ENCODE measurements around the gene CEND1. TPM values are rescaled to one million over a fixed set of nuclear protein-coding genes. Genes with fewer than 3 reads are reported as not detected.
A peak's percentile ranks its signal among the peaks of the same experiment; 100 is the strongest.

Gene CEND1
- total and polyA plus RNA-seq, 8 donors: 0.23 TPM; not detected in 7

DNA sequence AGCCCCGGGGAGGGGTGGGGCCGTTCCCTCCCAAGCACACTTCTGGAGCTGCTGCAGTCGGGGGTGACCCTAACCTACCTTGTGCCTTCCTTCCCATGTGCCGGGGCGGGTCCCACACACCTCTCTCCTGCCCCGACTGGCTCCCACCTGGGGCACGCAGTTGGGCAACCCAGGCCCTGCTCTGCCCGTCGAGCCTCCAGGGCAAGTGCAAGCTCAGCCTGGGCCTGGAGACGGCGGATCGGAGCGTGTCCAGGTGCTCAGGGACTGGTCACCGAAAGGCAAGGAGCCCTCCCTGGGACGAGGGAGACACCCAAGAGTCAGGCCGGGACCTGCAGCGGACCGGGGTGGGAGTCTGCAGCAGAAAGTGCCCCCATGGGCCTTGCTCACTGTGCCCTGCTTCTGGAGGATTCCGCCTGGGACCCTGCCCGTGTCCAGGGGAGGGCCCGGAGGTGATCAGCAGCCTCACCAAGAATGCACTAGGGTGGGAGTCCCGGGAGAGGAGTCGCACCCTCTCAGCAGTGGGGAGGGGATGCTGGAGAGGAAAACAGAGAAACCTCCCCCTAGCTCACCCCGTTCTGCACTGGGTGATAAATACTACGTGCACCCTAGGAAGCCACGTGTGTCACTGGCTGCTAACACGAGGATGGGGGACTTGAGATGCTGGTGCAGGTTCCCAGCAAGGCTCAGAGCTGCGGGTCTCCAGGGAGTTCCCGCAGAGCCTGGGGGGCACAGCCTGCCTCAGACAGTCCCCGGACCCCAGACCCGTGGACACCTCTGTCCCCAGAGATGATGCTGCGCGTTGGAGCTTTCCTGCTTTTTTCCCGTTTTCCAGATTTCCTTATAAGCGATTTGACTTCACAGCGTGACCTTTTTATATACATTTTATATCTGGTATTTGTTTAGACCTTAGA, 7.4 kb downstream of the CEND1 start:
- Histone ChIP-seq H3K4me1 (peaks cover 24 to 46% (median 40%) of the 10 kb centered on the region in 4 donors), H3K27me3 (peaks cover 0 to 5% (median 0%) of the 10 kb centered on the region in 3 donors), H3K27ac (peak overlapping the region in 3 of 5 donors; percentile 13 to 59 (median 27)), H3K36me3 (peaks cover 0 to 16% (median 0%) of the 10 kb centered on the region in 4 donors), H3K9me3 (no peaks in the 10 kb centered on the region), H3K4me3 (no peak overlapping the region)
- peak in 1 of 2 donors; percentile 7 for DNase-seq
- WGBS, 5 donors: 64 to 75% (median 70%) methylated on average over 21 to 36 of the region's 36 CpGs
- intact Hi-C loops (cut with DNase I; ENCODE audit: low total_unique reads): no loop called here
- TF ChIP-seq EP300 (IDR thresholded peaks at IDR 0.05) (no peak), POLR2AphosphoS5 (IDR thresholded peaks at IDR 0.05) (no peak), POLR2A (IDR thresholded peaks at IDR 0.05) (no peak)
- TF ChIP-seq, protein P1, sequence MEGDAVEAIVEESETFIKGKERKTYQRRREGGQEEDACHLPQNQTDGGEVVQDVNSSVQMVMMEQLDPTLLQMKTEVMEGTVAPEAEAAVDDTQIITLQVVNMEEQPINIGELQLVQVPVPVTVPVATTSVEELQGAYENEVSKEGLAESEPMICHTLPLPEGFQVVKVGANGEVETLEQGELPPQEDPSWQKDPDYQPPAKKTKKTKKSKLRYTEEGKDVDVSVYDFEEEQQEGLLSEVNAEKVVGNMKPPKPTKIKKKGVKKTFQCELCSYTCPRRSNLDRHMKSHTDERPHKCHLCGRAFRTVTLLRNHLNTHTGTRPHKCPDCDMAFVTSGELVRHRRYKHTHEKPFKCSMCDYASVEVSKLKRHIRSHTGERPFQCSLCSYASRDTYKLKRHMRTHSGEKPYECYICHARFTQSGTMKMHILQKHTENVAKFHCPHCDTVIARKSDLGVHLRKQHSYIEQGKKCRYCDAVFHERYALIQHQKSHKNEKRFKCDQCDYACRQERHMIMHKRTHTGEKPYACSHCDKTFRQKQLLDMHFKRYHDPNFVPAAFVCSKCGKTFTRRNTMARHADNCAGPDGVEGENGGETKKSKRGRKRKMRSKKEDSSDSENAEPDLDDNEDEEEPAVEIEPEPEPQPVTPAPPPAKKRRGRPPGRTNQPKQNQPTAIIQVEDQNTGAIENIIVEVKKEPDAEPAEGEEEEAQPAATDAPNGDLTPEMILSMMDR (IDR thresholded peaks at IDR 0.05): no peak

GRCh38 chr11:779955-780532, 9.8 kb downstream of the CEND1 start:
- intact Hi-C loops (cut with DNase I; ENCODE audit: low total_unique reads): no loop called here
- 91 to 98% (median 94%) methylated on average over 5 to 16 of the region's 16 CpGs for WGBS, 5 donors
- H3K27me3 ChIP-seq: no peaks in the 10 kb centered on the region
- H3K4me3 ChIP-seq: no peak overlapping the region
- no peak overlapping the region for H3K27ac ChIP-seq
- H3K4me1 ChIP-seq: peaks cover 41 to 65% (median 59%) of the 10 kb centered on the region in 4 donors
- DNase-seq: no peak
- H3K9me3 ChIP-seq: no peaks in the 10 kb centered on the region
- peaks cover 0 to 19% (median 0%) of the 10 kb centered on the region in 4 donors for H3K36me3 ChIP-seq
- TF ChIP-seq, protein P1 (IDR thresholded peaks at IDR 0.05): no peak
- TF ChIP-seq EP300 (IDR thresholded peaks at IDR 0.05): no peak
- no peak for TF ChIP-seq POLR2AphosphoS5 (IDR thresholded peaks at IDR 0.05)
- no peak for TF ChIP-seq POLR2A (IDR thresholded peaks at IDR 0.05)

DNA sequence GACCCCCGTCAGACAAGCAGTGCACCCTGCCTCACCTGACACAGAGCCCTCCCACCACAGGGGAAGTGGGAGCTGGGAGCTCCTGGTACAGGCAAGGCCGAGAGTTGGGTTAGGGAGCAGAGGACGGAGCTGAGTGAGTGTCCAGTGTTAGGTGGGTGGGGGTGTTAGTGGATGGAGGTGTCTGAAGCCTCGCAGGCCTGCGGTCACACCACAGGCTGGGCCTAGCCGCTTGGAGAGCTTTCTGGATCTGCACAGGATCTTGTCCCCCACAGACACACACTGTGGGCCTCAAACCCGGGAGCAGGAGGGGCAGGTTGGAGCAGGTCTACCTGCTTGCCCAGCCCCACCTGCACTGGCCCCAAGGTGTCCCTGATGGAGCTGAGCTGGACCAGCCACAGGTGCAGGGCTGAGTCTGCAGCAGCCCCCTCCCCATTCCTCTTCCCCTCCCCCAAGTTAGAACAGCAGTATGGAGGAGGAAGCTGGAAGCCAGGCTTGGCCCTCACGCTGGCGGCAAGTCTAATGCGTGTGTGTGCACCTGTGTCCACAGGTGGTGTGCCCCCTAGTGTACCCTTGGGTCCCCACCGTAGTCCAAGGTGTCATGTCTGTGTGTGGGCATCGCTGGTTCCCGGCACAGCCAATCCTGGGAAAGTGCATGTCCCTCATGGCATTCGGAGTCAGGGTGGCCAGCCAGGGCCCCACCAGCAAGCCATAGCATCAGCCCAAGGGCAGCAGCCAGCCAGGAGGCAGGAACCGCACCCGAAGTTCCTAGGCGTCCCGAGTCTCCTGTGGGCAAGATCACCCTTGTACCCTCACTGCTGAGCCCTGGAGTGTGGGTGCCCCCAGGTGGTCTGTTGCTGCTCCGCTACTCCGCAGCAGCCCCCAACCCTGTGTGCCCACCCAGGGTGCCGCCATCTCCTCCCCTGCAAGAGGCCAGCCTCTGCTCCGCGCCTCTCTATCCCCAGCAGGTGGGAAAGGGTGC, 10.6 kb downstream of the CEND1 start:
- no peak overlapping the region for H3K27ac ChIP-seq
- H3K9me3 ChIP-seq: no peaks in the 10 kb centered on the region
- no peak for DNase-seq
- H3K27me3 ChIP-seq: no peaks in the 10 kb centered on the region
- TF ChIP-seq, protein P1 (IDR thresholded peaks at IDR 0.05): no peak
- no peak for TF ChIP-seq POLR2AphosphoS5 (IDR thresholded peaks at IDR 0.05)
- TF ChIP-seq POLR2A (IDR thresholded peaks at IDR 0.05): no peak
- TF ChIP-seq EP300 (IDR thresholded peaks at IDR 0.05): no peak
- intact Hi-C loops (cut with DNase I; ENCODE audit: low total_unique reads): no loop called here
- peaks cover 0 to 27% (median 3%) of the 10 kb centered on the region in 4 donors for H3K36me3 ChIP-seq
- no peak overlapping the region for H3K4me3 ChIP-seq
- WGBS, 5 donors: 87 to 95% (median 93%) methylated on average over 15 to 23 of the region's 23 CpGs
- peaks cover 44 to 73% (median 65%) of the 10 kb centered on the region in 4 donors for H3K4me1 ChIP-seq

Data from stomach (tissue), 9 donors.